ENCODE results near the gene IQCK. TPM values are rescaled to one million over a fixed set of nuclear protein-coding genes. Genes with fewer than 3 reads are reported as not detected.
A peak's percentile ranks its signal among the peaks of the same experiment; 100 is the strongest.
"Not testable (repeated sequence)": the region's sequence is repeated elsewhere in the genome, so short reads cannot be mapped to it uniquely, and the experiment has no call there.

IQCK gene, protein sequence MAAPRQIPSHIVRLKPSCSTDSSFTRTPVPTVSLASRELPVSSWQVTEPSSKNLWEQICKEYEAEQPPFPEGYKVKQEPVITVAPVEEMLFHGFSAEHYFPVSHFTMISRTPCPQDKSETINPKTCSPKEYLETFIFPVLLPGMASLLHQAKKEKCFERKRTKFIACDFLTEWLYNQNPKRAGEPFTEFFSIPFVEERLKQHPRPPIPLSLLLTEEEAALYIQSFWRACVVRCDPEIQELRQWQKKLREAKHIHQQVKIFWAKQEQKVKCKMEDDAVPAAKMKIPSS
- 5.3 and 5.8 TPM in 2 replicates for total RNA-seq
- long read RNA-seq, partial matches to known transcripts = 12 of 19 reads
- long read RNA-seq, other reads (novel, unspliced or antisense) = 5 of 19 reads

DNA sequence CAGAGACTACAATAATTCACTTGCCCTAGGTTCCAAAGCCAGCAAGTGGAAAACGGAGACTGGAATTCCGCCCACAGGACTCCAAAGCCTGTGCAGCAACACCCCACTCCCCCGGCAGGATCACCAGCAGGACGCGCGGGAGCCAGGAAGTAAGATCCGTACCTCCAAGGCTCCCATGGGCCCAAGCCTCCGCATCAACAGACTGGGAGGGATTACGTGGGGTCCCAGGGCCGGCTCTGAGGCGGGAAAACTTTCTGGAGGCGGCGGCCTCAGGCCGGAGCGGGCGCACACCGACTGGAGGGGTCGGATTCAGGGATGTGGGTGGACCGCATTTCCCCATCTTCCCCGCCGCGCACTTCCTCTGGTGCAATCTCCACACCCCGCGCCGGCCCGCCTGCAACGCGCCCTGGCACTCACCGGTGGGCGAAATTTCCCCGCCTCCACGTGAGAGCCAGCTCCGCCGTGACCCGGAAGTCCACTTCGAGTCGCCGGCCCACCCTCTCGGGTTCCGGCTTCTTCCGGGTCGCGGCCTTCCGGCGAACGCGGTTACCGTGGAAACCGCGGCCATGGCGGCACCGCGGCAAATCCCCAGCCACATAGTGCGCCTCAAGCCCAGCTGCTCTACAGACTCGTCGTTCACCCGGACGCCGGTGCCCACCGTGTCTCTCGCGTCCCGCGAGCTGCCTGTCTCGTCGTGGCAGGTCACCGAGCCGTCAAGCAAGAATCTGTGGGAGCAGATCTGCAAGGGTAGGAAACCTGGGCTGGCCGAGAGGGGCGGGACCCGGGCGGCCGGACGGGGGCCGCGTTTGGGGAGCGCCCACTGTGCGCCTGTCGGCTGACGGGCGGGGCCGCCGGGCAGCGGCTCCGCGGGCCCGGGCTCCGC, at the start of gene IQCK, which contains the start of gene KNOP1:
Gene IQCK (plus strand): TSS at position 531 of the 883 bp plus-strand sequence. CDS start 36 bp downstream, at position 567.
Gene KNOP1 (minus strand): TSS at position 487 of the 883 bp plus-strand sequence. CDS start 3,192 bp downstream, outside the sequence.
- Mint-ChIP-seq H3K4me1 (ENCODE audit: unreplicated experiment) (peaks cover 23% of the 10 kb centered on the region), H3K9me3 (ENCODE audit: unreplicated experiment) (no peaks in the 10 kb centered on the region), H3K36me3 (ENCODE audit: unreplicated experiment) (peaks cover 11% of the 10 kb centered on the region), H3K27ac (ENCODE audit: unreplicated experiment) (peak within 1 kb of the TSS; percentile 86), H3K4me3 (ENCODE audit: unreplicated experiment) (peak within 1 kb of the TSS; percentile 93), H3K27me3 (ENCODE audit: unreplicated experiment) (no peaks in the 10 kb centered on the region)
- peak; percentile 95 for DNase-seq (ENCODE audit: extremely low spot score, unreplicated experiment)
- TF ChIP-seq, protein P1, sequence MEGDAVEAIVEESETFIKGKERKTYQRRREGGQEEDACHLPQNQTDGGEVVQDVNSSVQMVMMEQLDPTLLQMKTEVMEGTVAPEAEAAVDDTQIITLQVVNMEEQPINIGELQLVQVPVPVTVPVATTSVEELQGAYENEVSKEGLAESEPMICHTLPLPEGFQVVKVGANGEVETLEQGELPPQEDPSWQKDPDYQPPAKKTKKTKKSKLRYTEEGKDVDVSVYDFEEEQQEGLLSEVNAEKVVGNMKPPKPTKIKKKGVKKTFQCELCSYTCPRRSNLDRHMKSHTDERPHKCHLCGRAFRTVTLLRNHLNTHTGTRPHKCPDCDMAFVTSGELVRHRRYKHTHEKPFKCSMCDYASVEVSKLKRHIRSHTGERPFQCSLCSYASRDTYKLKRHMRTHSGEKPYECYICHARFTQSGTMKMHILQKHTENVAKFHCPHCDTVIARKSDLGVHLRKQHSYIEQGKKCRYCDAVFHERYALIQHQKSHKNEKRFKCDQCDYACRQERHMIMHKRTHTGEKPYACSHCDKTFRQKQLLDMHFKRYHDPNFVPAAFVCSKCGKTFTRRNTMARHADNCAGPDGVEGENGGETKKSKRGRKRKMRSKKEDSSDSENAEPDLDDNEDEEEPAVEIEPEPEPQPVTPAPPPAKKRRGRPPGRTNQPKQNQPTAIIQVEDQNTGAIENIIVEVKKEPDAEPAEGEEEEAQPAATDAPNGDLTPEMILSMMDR (IDR thresholded peaks at IDR 0.05) = no peak

DNA sequence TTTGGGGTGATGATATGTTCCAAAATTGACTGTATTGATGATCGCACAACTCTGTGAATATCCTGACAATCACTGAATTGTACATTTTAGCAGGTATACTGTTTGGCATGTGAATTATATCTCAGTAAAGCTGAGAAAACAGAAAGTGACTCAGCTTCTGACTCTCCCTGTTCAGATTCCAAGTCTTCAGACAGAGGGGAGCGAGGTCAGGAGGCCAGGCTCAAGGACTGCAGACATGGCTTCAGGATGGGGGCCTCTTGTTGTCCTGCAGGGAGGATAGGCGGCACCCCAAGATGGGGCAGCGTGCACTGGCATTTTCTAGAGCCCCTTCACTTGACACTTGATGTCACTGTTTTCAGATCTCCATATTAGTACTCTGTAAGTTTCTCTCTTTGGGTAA, 45.7 kb upstream of the IQCK start:
- Mint-ChIP-seq H3K27me3 (ENCODE audit: unreplicated experiment) (no peaks in the 10 kb centered on the region), H3K36me3 (ENCODE audit: unreplicated experiment) (peaks cover 41% of the 10 kb centered on the region), H3K27ac (ENCODE audit: unreplicated experiment) (no peak overlapping the region), H3K9me3 (ENCODE audit: unreplicated experiment) (no peaks in the 10 kb centered on the region), H3K4me1 (ENCODE audit: unreplicated experiment) (no peaks in the 10 kb centered on the region), H3K4me3 (ENCODE audit: unreplicated experiment) (no peak overlapping the region)
- TF ChIP-seq, protein P1 (IDR thresholded peaks at IDR 0.05) = no peak
- no peak for DNase-seq (ENCODE audit: extremely low spot score, unreplicated experiment)

DNA sequence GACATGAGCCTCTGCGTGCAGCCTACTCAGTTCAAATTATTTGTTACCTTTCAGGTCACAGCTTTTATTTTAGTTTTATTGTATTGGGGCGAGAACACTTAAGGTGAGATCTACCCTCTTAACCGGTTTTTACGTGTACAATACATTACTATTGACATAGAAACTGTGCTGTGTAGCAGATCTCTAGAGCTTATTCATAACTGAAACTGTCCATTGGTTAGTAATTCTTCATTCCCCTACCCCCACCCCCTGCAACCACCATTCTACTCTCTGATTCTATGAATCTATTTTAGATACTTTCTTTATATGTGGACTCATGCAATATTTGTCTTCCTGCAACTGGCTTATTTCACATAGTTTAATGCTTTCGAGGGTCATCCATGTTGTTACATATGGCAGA, 43.6 kb upstream of the IQCK start:
- no peaks in the 10 kb centered on the region for H3K4me1 Mint-ChIP-seq (ENCODE audit: unreplicated experiment)
- H3K4me3 Mint-ChIP-seq (ENCODE audit: unreplicated experiment) = no peak overlapping the region
- H3K27me3 Mint-ChIP-seq (ENCODE audit: unreplicated experiment) = no peaks in the 10 kb centered on the region
- no peaks in the 10 kb centered on the region for H3K9me3 Mint-ChIP-seq (ENCODE audit: unreplicated experiment)
- TF ChIP-seq, protein P1 (IDR thresholded peaks at IDR 0.05) = no peak
- H3K36me3 Mint-ChIP-seq (ENCODE audit: unreplicated experiment) = peaks cover 26% of the 10 kb centered on the region
- no peak for DNase-seq (ENCODE audit: extremely low spot score, unreplicated experiment)
- no peak overlapping the region for H3K27ac Mint-ChIP-seq (ENCODE audit: unreplicated experiment)

DNA sequence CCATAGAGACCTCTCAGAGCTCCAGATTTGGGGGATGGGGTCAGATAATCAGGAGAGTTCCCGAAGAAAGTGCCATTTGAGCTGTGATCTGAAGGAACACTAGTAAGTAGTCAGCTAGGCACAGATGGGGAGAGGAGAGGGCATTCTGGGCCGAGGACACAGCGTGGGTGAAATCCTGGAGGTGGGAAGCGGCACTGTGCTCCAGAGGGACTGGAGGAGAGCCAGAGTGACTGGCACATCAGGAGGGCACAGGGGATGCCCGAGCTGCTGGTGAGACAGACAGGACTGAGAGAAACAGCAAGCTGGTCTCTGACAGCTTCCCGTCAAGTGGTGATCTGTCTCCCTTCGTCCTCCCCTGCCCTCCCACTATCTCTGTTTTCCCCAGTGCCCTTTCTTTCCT, 40.7 kb upstream of the IQCK start:
- Mint-ChIP-seq H3K4me3 (ENCODE audit: unreplicated experiment) (no peak overlapping the region), H3K36me3 (ENCODE audit: unreplicated experiment) (peaks cover 21% of the 10 kb centered on the region), H3K27me3 (ENCODE audit: unreplicated experiment) (no peaks in the 10 kb centered on the region), H3K27ac (ENCODE audit: unreplicated experiment) (no peak overlapping the region), H3K4me1 (ENCODE audit: unreplicated experiment) (no peaks in the 10 kb centered on the region), H3K9me3 (ENCODE audit: unreplicated experiment) (no peaks in the 10 kb centered on the region)
- TF ChIP-seq, protein P1 (IDR thresholded peaks at IDR 0.05) = no peak
- DNase-seq (ENCODE audit: extremely low spot score, unreplicated experiment) = no peak

DNA sequence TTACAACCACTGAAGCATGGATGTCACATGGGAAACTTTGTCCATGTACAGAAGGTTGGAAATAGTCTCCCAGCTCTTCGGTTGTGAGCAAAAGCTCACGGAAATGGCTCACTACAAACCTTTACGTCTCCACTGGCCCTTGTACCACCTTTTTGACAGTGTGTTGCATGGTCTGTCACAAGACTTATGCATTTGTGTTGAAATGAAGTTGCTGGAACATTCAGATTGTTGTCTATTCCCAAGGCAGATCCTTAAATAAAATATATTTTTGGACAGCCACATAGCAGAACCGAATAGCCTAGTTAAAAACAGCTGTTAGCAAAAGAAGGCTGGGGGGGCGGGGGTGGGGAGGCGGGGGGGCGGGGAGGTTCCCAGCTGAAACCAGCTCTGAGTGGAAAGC, 39.3 kb upstream of the IQCK start:
- no peak for DNase-seq (ENCODE audit: extremely low spot score, unreplicated experiment)
- TF ChIP-seq, protein P1 (IDR thresholded peaks at IDR 0.05) = no peak
- Mint-ChIP-seq H3K36me3 (ENCODE audit: unreplicated experiment) (peaks cover 26% of the 10 kb centered on the region), H3K4me3 (ENCODE audit: unreplicated experiment) (no peak overlapping the region), H3K9me3 (ENCODE audit: unreplicated experiment) (no peaks in the 10 kb centered on the region), H3K27me3 (ENCODE audit: unreplicated experiment) (no peaks in the 10 kb centered on the region), H3K27ac (ENCODE audit: unreplicated experiment) (no peak overlapping the region), H3K4me1 (ENCODE audit: unreplicated experiment) (no peaks in the 10 kb centered on the region)

DNA sequence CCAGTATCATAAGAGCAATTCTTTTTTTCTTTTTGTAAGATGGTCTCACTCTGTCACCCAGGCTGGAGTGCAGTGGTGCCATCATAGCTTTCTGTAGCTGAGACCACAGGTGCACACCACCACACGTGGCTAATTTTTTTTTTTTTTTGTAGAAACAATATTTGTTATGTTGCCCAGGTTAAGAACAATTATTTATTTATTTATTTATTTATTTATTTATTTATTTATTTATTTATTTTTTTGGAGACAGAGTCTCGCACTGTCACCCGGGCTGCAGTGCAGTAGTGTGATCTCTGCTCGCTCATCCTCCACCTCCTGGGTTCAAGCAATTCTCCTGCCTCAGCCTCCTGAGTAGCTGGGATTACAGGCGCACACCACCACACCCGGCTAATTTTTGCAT, 38.8 kb upstream of the IQCK start:
- H3K36me3 Mint-ChIP-seq (ENCODE audit: unreplicated experiment) = peaks cover 27% of the 10 kb centered on the region

More for the DNA sequence above, 38.8 kb upstream of the IQCK start:
- not testable (repeated sequence) for DNase-seq (ENCODE audit: extremely low spot score, unreplicated experiment); H3K27me3 Mint-ChIP-seq (ENCODE audit: unreplicated experiment); H3K4me3 Mint-ChIP-seq (ENCODE audit: unreplicated experiment); H3K27ac Mint-ChIP-seq (ENCODE audit: unreplicated experiment); H3K9me3 Mint-ChIP-seq (ENCODE audit: unreplicated experiment); H3K4me1 Mint-ChIP-seq (ENCODE audit: unreplicated experiment)
